ENCODE data around the gene CHCHD3.

DNA sequence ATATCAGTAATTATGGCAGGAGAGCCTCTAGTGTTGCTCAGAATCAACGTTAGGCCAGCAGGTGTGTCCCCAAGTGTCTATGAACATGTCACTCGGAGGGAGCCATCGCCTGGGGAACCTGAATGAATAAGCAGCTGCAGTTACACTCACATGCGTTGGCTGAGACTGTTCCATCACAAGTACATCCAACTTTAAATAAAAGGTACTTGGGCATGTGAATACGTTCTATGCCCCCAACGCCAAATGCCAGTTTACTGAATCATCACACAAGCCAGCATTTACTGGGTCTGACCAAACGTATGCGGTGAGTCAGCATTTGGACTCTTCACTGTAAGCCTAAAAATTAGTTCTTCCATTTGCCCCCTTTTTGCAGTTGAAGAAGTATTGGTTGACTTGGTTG, 298.1 kb downstream of the CHCHD3 start:
- TF ChIP-seq EZH2 (IDR thresholded peaks at IDR 0.05): no peak
- TF ChIP-seq, protein P1, sequence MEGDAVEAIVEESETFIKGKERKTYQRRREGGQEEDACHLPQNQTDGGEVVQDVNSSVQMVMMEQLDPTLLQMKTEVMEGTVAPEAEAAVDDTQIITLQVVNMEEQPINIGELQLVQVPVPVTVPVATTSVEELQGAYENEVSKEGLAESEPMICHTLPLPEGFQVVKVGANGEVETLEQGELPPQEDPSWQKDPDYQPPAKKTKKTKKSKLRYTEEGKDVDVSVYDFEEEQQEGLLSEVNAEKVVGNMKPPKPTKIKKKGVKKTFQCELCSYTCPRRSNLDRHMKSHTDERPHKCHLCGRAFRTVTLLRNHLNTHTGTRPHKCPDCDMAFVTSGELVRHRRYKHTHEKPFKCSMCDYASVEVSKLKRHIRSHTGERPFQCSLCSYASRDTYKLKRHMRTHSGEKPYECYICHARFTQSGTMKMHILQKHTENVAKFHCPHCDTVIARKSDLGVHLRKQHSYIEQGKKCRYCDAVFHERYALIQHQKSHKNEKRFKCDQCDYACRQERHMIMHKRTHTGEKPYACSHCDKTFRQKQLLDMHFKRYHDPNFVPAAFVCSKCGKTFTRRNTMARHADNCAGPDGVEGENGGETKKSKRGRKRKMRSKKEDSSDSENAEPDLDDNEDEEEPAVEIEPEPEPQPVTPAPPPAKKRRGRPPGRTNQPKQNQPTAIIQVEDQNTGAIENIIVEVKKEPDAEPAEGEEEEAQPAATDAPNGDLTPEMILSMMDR (IDR thresholded peaks at IDR 0.05): no peak
